Activated naive CD4-positive, alpha-beta T cell treated with anti-CD3 and anti-CD28 coated beads for 36 hours (primary cell): ENCODE results near the gene ZNF273. TPM values are rescaled to one million over a fixed set of nuclear protein-coding genes. Genes with fewer than 3 reads are reported as not detected.
"Not testable (repeated sequence)": the region's sequence is repeated elsewhere in the genome, so short reads cannot be mapped to it uniquely, and the experiment has no call there.

Experiments used
- CTCF ChIA-PET: fragments of 350-600 bp; sonication (Branson Sonifier 250); formaldehyde crosslinking; loops from one replicate; lab custom pipeline; 2021; ENCODE audit warnings: antibody characterized with exemption; lab: Charles Lee
- DNase-seq: peaks from one replicate; pipeline ENCODE4 v3.0.0-alpha.2; 2020
- H3K27ac Mint-ChIP-seq: one replicate; pipeline ENCODE4 v1.8.0; 2021; ENCODE audit warnings: mild to moderate bottlenecking, mixed read lengths
- H3K27me3 Mint-ChIP-seq: one replicate; pipeline ENCODE4 v1.8.0; 2021; ENCODE audit warnings: low read depth, mixed read lengths
- H3K36me3 Mint-ChIP-seq: one replicate; pipeline ENCODE4 v1.8.0; 2021; ENCODE audit warnings: low read depth, mixed read lengths
- H3K4me1 Mint-ChIP-seq: one replicate; pipeline ENCODE4 v1.8.0; 2021; ENCODE audit warnings: low read depth, mixed read lengths
- H3K4me3 Mint-ChIP-seq: one replicate; pipeline ENCODE4 v1.8.0; 2021; ENCODE audit warnings: mild to moderate bottlenecking, moderate library complexity, mixed read lengths
- H3K9me3 Mint-ChIP-seq: one replicate; pipeline ENCODE4 v1.8.0; 2021; ENCODE audit warnings: mixed read lengths
- intact Hi-C: fragments of 100-400 bp; cut with micrococcal nuclease; formaldehyde crosslinking; loops from one replicate; pipeline ENCODE4 v1.15.1; 2023
- total RNA-seq, 2 experiments: library from RNA; stranded (reverse); gene quantifications; one replicate each; pipeline ENCODE4 v1.2.3, GENCODE V29; 2021

ZNF273 gene
- total RNA-seq, 2 experiments from 2014 or later: 10.9 to 12.3 TPM

GRCh38 chr7:64945503-64946175 lies 42.6 kb downstream of the ZNF273 start:
- Mint-ChIP-seq H3K4me1 (peaks cover 3% of the 10 kb centered on the region), H3K4me3 (no peak overlapping the region), H3K27ac (no peak overlapping the region), H3K9me3 (peaks cover 2% of the 10 kb centered on the region), H3K27me3 (peaks cover 46% of the 10 kb centered on the region), H3K36me3 (no peaks in the 10 kb centered on the region)
- intact Hi-C loops: loop anchor here (1.0 to 2.0 kb wide), 2 partner anchors 57 to 307 kb away; no protein-coding TSS in a partner anchor
- CTCF ChIA-PET: interaction anchor here (0.6 to 1.8 kb wide), 3 partner anchors 16 to 301 kb away, joined by 3 to 5 read pairs (median 4); no protein-coding TSS in a partner anchor
- DNase-seq: no peak

DNA sequence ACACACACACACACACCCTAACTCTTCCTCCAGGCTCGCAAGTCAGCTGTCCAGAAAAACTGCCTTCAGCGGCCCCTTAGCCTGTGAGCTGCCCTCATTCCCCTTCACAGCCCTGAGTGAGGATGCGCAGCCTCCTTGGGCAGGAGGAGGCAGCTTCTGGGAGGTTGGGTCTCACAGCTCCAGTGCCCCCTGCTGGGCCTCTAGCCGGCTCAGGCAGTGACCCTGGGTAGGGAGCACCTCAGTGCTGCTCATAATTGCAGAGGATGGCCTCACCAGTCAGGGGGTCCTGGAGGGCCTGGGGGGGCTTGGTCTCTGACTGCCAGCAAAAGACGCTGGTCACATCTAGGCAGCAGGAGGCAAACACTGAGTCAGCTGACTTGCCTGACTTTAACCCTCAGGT lies 43.7 kb downstream of the ZNF273 start:
- intact Hi-C loops: loop anchor here (1.0 to 2.0 kb wide), 2 partner anchors 58 to 308 kb away; no protein-coding TSS in a partner anchor
- peak; percentile 58 for DNase-seq
- no peak overlapping the region for H3K27ac Mint-ChIP-seq
- H3K27me3 Mint-ChIP-seq: peaks cover 49% of the 10 kb centered on the region
- H3K9me3 Mint-ChIP-seq: peaks cover 2% of the 10 kb centered on the region
- no peak overlapping the region for H3K4me3 Mint-ChIP-seq
- CTCF ChIA-PET: interaction anchor here (1.8 kb wide), 1 partner anchor 59 kb away, joined by 5 read pairs; no protein-coding TSS in a partner anchor
- no peaks in the 10 kb centered on the region for H3K36me3 Mint-ChIP-seq
- peaks cover 3% of the 10 kb centered on the region for H3K4me1 Mint-ChIP-seq

DNA sequence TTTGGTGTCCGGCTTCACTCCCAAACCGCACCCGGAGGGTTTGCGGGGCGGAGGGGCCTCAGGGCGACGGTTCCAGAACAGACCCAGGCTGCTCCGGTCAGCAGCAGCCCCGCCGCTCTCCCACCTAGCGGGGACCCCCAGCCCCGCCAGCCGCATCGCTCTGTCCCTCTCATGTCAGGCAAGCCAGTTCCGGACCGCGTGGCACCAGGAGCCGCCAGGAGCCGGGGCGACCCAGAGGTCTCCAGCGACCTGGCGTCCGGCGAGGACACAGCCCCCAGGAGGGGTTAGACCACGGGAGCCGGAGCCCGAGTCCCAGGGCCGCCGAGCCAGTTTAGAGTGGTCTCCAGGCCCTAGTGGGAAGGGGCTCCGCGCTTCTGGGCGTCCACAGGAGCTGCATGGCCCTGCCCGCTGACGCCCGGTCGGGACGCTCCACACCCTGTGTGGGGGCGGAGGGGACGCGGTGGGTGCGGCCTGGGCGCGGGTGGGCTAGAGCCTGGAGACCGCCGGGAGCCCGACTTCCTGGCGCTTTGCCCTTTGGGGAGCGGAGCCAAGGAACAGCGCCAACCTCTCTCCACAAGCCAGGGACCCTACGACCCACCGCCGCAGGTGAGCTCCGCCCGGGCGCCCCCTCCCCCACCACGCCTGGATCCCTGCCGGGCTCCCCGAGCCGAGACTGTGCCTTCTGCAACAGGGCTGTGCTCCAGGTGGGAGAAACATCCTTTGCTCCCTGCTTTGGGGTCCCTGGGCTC lies 44.4 kb downstream of the ZNF273 start:
- H3K4me1 Mint-ChIP-seq: peaks cover 3% of the 10 kb centered on the region
- H3K36me3 Mint-ChIP-seq: no peaks in the 10 kb centered on the region
- H3K4me3 Mint-ChIP-seq: no peak overlapping the region
- CTCF ChIA-PET: interaction anchor here (0.6 to 1.8 kb wide), 2 partner anchors 59 kb away, joined by 3 to 5 read pairs; no protein-coding TSS in a partner anchor
- H3K27me3 Mint-ChIP-seq: peaks cover 50% of the 10 kb centered on the region
- DNase-seq: no peak
- no peaks in the 10 kb centered on the region for H3K9me3 Mint-ChIP-seq
- H3K27ac Mint-ChIP-seq: no peak overlapping the region
- intact Hi-C loops: loop anchor here (2.0 kb wide), 1 partner anchor 309 kb away; no protein-coding TSS in a partner anchor

- H3K4me1 Mint-ChIP-seq, CTCF ChIA-PET, intact Hi-C loops, H3K9me3 Mint-ChIP-seq, DNase-seq, H3K27ac Mint-ChIP-seq, H3K36me3 Mint-ChIP-seq, H3K4me3 Mint-ChIP-seq: not testable (repeated sequence)
- H3K27me3 Mint-ChIP-seq: peaks cover 52% of the 10 kb centered on the region
Measured at GRCh38 chr7:64948774-64949173, 45.7 kb downstream of the ZNF273 start.

DNA sequence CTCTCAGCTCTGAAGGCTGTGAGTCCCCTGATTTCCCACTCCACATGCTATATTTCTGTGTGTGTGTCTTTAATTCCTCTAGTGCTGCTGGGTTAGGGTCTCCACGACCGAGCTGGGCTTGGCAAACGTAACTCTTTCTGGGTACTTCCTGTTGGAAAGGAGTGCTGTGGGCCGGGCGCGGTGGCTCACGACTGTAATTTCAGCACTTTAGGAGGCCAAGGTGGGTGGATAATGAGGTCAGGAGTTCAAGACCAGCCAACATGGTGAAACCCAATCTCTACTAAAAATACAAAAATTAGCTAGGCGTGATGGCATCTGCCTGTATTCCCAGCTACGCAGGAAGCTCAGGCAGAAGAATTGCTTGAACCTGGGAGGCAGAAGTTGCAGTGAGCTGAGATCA lies 47.6 kb downstream of the ZNF273 start:
- H3K36me3 Mint-ChIP-seq, H3K9me3 Mint-ChIP-seq, DNase-seq, H3K27ac Mint-ChIP-seq, H3K4me1 Mint-ChIP-seq, H3K4me3 Mint-ChIP-seq: not testable (repeated sequence)
- CTCF ChIA-PET: interaction anchor here (0.5 to 2.0 kb wide), 6 partner anchors 11 to 357 kb away, joined by 3 to 11 read pairs (median 3); no protein-coding TSS in a partner anchor
- intact Hi-C loops: loop anchor here (1.0 to 10.0 kb wide), 5 partner anchors 48 to 494 kb away; partner anchors contain the start of gene ZNF273
- peaks cover 43% of the 10 kb centered on the region for H3K27me3 Mint-ChIP-seq

DNA sequence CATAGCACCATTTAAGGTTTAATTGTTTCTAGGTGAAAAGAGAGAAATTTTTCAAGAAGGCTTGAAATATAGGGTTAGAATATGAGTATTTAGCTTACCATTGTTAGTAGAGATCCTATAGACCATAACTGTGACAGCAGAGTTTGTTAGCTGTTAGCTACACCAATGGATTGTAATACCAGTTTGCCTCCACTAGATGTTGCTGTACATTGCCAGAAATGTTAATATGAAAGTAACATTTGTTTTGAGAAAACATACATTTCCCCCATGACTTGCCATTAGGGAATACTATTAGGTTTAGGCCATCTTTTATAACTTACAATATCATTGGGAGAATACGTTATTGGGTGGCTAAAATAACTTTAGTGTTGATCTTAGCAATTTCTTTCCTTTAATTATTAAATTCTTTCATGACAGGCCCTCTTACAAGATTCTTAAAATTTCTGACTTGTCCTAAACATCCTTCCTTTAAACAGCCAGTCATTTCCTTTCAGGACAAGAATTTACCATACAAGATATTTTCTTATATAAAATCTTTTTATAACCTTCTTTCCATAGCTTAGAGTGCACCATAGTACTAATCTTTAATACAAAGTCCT lies 48.3 kb downstream of the ZNF273 start:
- H3K27me3 Mint-ChIP-seq: peaks cover 37% of the 10 kb centered on the region
- H3K9me3 Mint-ChIP-seq: no peaks in the 10 kb centered on the region
- intact Hi-C loops: loop anchor here (1.0 to 10.0 kb wide), 5 partner anchors 49 to 493 kb away; partner anchors contain the start of gene ZNF273
- no peak overlapping the region for H3K27ac Mint-ChIP-seq
- DNase-seq: no peak
- H3K4me3 Mint-ChIP-seq: no peak overlapping the region
- no peaks in the 10 kb centered on the region for H3K36me3 Mint-ChIP-seq
- peaks cover 3% of the 10 kb centered on the region for H3K4me1 Mint-ChIP-seq
- CTCF ChIA-PET: interaction anchor here (0.5 to 2.0 kb wide), 7 partner anchors 11 to 356 kb away, joined by 3 to 11 read pairs (median 3); no protein-coding TSS in a partner anchor

DNA sequence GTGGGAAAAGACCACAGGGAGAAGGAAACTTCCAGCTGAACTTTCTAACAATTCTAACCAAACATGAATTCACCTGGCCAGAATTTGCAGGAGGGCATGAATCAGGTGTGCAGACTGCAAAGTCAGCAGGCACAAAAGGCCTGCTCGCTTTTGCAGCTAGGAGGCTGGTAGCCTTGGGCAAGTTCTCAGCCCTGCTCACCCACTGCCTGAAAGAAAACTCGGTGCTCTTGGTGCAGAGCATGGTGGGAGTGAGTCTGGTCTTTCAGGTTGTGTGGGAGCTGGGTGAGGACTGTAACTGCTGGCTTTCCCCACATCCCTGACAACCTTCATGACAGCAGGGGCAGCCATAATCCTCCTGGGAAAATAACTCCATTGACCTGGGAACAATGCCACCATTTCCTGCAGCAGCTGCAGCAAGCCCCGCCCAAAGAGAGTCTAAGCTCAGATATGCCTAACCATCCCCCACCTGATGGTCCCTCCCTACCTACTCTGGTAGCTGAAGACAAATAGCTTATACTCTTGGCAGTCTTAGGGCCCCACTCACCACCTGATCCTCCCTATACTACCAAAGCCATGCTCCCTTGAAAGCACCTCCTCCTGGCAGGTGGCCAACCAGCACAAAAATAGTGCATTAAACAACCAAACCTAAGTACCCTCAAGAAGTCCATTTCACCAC lies 56.1 kb downstream of the ZNF273 start:
- CTCF ChIA-PET: no interaction called here
- Mint-ChIP-seq H3K4me1 (no peaks in the 10 kb centered on the region), H3K36me3 (no peaks in the 10 kb centered on the region), H3K9me3 (peaks cover 3% of the 10 kb centered on the region), H3K27ac (no peak overlapping the region), H3K27me3 (peaks cover 13% of the 10 kb centered on the region), H3K4me3 (no peak overlapping the region)
- intact Hi-C loops: loop anchor here (10.0 kb wide), 1 partner anchor 486 kb away; no protein-coding TSS in a partner anchor
- no peak for DNase-seq

DNA sequence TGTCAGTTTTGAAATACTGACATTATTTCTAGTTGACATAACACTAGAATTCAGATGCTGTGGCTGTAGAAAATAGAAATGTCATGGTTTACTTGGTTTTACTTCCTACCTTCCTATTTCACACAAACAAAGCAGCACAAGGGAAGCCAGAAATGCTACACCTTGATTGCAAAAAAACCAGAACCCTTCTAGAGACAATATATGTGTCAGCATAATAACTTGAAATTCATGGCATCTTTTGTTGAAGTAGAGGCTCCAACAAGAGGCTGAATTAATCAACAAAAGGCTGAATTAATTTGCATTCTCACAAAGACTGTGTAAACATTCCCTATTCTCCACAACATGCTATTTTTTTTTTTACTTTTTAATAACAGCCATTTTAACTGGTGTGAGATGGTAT lies 62.5 kb downstream of the ZNF273 start:
- H3K4me1 Mint-ChIP-seq: no peaks in the 10 kb centered on the region
- no peak for DNase-seq
- H3K36me3 Mint-ChIP-seq: peaks cover 5% of the 10 kb centered on the region
- no peak overlapping the region for H3K4me3 Mint-ChIP-seq
- no peak overlapping the region for H3K27ac Mint-ChIP-seq
- peaks cover 5% of the 10 kb centered on the region for H3K27me3 Mint-ChIP-seq
- intact Hi-C loops: no loop called here
- peaks cover 19% of the 10 kb centered on the region for H3K9me3 Mint-ChIP-seq
- CTCF ChIA-PET: no interaction called here

- Mint-ChIP-seq H3K36me3 (peaks cover 48% of the 10 kb centered on the region), H3K4me3 (no peak overlapping the region), H3K27ac (no peak overlapping the region), H3K9me3 (peaks cover 55% of the 10 kb centered on the region), H3K4me1 (no peaks in the 10 kb centered on the region), H3K27me3 (no peaks in the 10 kb centered on the region)
- CTCF ChIA-PET: no interaction called here
- DNase-seq: no peak
- intact Hi-C loops: no loop called here
Measured at GRCh38 chr7:64978497-64979203, 75.6 kb downstream of the ZNF273 start.
